Mucosa of rectum (tissue), 2 donors: ENCODE measurements around the gene GFER.

ENCODE experiments used
- H3K27ac ChIP-seq, 2 donors: one replicate each; pipeline ENCODE4 v1.7.0; 2013; ENCODE audit warnings: inconsistent platforms in 2 of 2, low read depth in 2 of 2, low read length in 2 of 2
- H3K27me3 ChIP-seq, 2 donors: one replicate each; pipeline ENCODE4 v1.7.0; 2013; ENCODE audit warnings: low read length in 2 of 2; ENCODE audit not compliant: control insufficient read depth in 2 of 2, insufficient read depth in 2 of 2
- H3K36me3 ChIP-seq, 2 donors: one replicate each; pipeline ENCODE4 v1.7.0; 2013; ENCODE audit warnings: low read length in 2 of 2; ENCODE audit not compliant: control insufficient read depth in 2 of 2, insufficient read depth in 2 of 2
- H3K4me1 ChIP-seq, 2 donors: one replicate each; pipeline ENCODE4 v1.7.0; 2013; ENCODE audit warnings: low read length in 2 of 2, mild to moderate bottlenecking in 1 of 2; ENCODE audit not compliant: control insufficient read depth in 2 of 2, insufficient read depth in 2 of 2
- H3K4me3 ChIP-seq, 2 donors: one replicate each; pipeline ENCODE4 v1.7.0; 2013; ENCODE audit warnings: low read length in 2 of 2
- H3K9ac ChIP-seq, 2 donors: one replicate each; pipeline ENCODE4 v1.7.0; 2013; ENCODE audit warnings: low read length in 2 of 2, low read depth in 1 of 2, mild to moderate bottlenecking in 1 of 2
- H3K9me3 ChIP-seq, 2 donors: one replicate each; pipeline ENCODE4 v1.7.0; 2013; ENCODE audit warnings: low read length in 2 of 2; ENCODE audit not compliant: control insufficient read depth in 2 of 2
- donor health status: healthy.
- donor health status: Normal muscosa, but diverticular disease.

The GFER gene

DNA sequence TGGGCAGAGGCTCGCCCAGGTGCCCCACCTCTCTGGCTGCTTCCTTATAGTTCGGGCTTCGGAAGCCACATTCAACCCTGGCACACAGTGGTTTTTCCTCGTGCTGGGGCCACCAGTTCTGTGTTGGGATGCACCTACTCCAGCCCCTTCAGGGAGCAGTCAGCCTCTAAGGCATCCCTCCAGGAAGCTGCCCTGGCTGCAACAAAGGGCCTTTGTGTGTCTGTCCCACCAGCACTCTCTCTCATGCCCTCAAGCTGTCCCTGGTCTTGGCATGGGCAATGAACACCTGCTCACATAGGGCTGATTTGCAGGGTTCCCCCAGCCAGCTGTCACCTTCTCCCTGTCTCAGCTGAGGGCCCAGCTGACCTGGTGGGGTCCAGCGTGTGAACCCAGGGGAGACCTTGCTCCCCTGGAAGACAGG, 2.0 kb upstream of the GFER start:
- Histone ChIP-seq H3K4me1 (peaks cover 58 to 72% of the 10 kb centered on the region in 2 donors), H3K27ac (peak overlapping the region; percentile 96 to 98), H3K27me3 (peaks cover 0 to 14% of the 10 kb centered on the region in 2 donors), H3K9ac (peak overlapping the region; percentile 15 to 86), H3K9me3 (no peaks in the 10 kb centered on the region), H3K4me3 (peak overlapping the region; percentile 29 to 57), H3K36me3 (peaks cover 24% of the 10 kb centered on the region in 2 donors)

DNA sequence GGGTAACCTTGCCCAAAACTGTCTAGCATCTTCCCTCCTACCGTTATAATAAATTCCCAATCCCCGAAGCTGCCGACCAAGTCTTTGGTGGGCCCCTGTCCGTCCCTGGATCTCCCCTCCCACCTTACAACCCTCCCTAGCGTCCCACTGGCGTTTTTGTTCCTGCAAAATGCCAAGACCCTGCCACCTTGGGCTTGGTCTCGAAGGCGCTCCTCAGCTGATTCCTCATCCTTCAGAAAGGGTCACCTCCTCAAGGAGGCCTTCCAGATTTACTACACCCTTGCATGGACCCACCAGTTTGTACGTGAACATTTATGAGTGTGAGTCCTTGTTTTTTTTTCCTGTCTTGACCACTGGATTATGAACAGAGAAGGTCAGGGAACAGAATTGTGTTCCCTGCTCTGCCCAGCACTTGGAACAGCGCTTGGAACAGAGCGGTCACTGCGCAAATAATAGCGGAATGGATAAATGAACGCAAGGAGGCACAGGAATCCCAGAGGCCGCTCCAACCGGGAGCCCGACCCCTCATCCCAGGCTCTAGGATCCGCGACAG, 926 bp upstream of the GFER start:
- Histone ChIP-seq H3K9me3 (no peaks in the 10 kb centered on the region), H3K4me1 (peaks cover 57 to 72% of the 10 kb centered on the region in 2 donors), H3K36me3 (peaks cover 18 to 19% of the 10 kb centered on the region in 2 donors), H3K27ac (peak overlapping the region; percentile 96 to 98), H3K9ac (peak overlapping the region; percentile 72 to 86), H3K4me3 (peak overlapping the region; percentile 68 to 76), H3K27me3 (peaks cover 0 to 14% of the 10 kb centered on the region in 2 donors)

DNA sequence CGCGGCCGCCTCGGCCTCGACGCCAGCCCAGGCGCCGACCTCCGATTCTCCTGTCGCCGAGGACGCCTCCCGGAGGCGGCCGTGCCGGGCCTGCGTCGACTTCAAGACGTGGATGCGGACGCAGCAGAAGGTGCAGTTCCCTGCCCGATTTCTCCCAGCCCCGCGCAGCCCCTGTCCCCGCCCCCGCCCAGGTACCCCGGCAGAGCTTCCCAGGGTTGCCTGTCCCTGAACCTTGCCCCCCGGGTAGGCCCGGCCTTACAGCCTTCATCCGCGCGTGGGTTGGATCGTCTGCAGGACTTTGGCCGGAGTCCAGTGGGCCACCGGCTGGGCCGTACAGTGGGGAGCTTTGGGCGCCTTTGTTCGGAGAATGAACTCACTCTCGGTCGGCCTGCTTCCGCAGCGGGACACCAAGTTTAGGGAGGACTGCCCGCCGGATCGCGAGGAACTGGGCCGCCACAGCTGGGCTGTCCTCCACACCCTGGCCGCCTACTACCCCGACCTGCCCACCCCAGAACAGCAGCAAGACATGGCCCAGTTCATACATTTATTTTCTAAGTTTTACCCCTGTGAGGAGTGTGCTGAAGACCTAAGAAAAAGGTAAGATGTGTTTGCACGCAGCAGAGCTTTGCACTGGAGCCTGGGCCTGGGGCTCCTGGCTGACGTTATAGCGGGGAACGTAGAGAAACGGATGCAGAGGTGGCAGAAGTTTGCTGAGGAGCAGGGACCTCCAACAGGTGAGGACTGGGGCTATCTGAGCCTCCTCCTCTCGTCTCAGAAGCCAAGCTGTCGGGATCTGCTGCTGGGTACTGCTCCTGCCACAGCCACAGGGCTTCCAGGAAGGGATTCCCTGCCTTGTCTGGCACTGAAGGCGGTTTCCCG, 593 bp downstream of the GFER start:
- Histone ChIP-seq H3K4me1 (peaks cover 56 to 69% of the 10 kb centered on the region in 2 donors), H3K27ac (peak overlapping the region; percentile 96 to 98), H3K4me3 (peak overlapping the region; percentile 68 to 76), H3K27me3 (peaks cover 10 to 26% of the 10 kb centered on the region in 2 donors), H3K9ac (peak overlapping the region; percentile 79 to 86), H3K9me3 (no peaks in the 10 kb centered on the region), H3K36me3 (peaks cover 14 to 16% of the 10 kb centered on the region in 2 donors)

DNA sequence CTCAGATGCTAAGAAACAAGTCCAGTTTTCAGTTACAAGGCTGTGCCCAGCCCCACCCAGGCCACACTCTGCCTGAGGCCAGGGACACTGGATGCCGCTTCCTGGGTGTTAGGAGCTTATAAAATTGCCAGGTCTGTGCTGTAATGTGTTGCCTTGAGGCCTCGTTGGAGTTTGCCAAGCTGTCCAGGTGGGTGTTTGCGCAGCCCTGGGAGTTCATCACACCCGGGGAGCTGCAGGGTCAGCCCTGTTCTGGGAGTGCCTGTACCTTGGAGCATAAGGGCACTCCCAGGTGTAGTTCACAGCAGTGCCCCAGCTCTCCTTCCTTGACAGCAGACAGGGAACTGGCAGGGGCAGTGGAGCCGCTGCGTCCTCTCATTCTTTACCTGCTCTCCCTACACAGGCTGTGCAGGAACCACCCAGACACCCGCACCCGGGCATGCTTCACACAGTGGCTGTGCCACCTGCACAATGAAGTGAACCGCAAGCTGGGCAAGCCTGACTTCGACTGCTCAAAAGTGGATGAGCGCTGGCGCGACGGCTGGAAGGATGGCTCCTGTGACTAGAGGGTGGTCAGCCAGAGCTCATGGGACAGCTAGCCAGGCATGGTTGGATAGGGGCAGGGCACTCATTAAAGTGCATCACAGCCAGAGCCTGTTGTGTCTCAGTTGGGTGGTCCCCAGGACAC, 1.6 kb downstream of the GFER start:
- Histone ChIP-seq H3K36me3 (peaks cover 14 to 16% of the 10 kb centered on the region in 2 donors), H3K9me3 (no peaks in the 10 kb centered on the region), H3K27me3 (peaks cover 14 to 27% of the 10 kb centered on the region in 2 donors), H3K4me1 (peaks cover 53 to 62% of the 10 kb centered on the region in 2 donors), H3K27ac (peak overlapping the region; percentile 96 to 98), H3K9ac (peak overlapping the region; percentile 79 to 86), H3K4me3 (peak overlapping the region; percentile 68 to 76)

DNA sequence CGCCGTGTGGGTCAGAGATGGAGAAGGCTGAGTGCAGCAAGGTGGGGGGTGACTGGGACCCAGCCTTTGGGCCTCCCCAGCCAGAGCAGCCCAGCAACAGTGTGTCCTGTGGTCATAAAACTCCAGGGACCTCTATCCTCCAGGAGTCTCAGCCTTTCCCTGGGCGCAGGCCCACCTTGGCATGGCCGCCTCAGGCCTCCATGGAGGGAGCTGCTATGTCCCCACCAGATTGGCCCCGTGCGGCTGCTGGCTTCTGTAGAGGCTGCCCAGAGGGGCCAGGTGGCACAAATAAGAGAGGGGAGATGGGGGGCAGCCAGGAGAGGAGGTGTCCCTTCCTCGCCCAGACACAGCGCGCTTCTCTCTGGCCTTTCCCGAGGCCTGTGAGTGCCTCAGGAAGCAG, 3.2 kb downstream of the GFER start:
- Histone ChIP-seq H3K36me3 (peaks cover 14 to 16% of the 10 kb centered on the region in 2 donors), H3K9me3 (no peaks in the 10 kb centered on the region), H3K27ac (no peak overlapping the region), H3K27me3 (peaks cover 20% of the 10 kb centered on the region in 2 donors), H3K9ac (no peak overlapping the region), H3K4me3 (no peak overlapping the region), H3K4me1 (peaks cover 52 to 59% of the 10 kb centered on the region in 2 donors)

DNA sequence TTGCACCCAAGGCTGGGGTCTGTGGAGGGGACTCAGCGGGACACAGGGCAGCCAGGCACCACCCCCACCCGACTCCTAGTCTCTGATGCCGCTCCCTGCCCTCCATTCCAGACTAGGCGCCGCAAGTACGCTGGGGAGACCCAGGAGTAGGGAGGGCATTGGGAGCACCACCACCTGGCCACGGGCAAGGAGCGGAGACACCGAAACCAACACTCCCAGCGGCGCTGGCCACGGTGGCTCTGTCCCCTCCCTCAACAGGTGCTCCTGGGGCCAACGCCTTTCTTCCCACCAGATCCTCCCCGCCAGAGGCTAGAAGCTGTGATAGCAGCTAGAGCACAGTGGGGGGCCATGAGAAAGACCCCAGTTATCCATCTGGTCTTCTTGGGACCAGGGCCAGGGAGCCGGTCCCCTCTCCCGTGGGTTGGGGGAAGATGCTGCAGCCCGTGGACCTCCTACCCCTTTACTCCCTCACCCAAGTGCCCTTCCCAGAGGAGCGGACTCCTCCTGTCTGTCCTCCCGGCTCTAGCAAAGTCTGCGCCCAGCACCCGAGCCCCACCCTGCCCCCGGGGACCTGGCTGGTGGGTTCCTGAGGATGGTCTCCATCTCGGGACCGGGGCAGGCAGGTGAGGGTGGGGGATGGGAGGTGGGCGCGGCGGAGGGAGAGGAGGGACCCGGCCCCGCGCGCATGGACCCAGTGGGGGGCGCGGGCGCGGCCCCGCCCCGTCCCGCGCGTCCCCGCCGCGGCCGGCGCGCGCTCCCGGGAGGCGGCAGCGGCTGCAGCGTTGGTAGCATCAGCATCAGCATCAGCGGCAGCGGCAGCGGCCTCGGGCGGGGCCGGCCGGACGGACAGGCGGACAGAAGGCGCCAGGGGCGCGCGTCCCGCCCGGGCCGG, 5.5 kb downstream of the GFER start, which contains the start of gene SYNGR3:
SYNGR3 (plus strand) TSS at position 762 of the 892 bp plus-strand sequence. CDS start 133 bp downstream, outside the sequence.
- Histone ChIP-seq H3K27me3 (peaks cover 20% of the 10 kb centered on the region in 2 donors), H3K9me3 (no peaks in the 10 kb centered on the region), H3K27ac (peak within 1 kb of the TSS; percentile 4 to 32), H3K4me3 (peak within 1 kb of the TSS; percentile 45 to 61), H3K9ac (peak within 1 kb of the TSS; percentile 47 to 75), H3K36me3 (peaks cover 14 to 16% of the 10 kb centered on the region in 2 donors), H3K4me1 (peaks cover 37 to 45% of the 10 kb centered on the region in 2 donors)

DNA sequence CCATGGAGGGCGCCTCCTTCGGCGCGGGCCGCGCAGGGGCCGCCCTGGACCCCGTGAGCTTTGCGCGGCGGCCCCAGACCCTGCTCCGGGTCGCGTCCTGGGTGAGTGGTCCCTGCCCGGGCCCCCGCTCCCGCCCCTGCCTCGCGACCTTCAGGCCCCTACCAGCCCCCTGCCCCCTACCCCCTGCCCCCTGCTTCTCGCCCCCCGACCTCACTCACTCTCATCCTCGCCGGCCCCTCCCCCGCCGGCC, 6.0 kb downstream of the GFER start:
- peaks cover 14 to 16% of the 10 kb centered on the region in 2 donors for H3K36me3 ChIP-seq
- H3K9ac ChIP-seq = peak overlapping the region in 1 of 2 donors; percentile 75
- peaks cover 20% of the 10 kb centered on the region in 2 donors for H3K27me3 ChIP-seq
- no peak overlapping the region for H3K4me3 ChIP-seq
- no peaks in the 10 kb centered on the region for H3K9me3 ChIP-seq
- no peak overlapping the region for H3K27ac ChIP-seq
- H3K4me1 ChIP-seq = peaks cover 33 to 40% of the 10 kb centered on the region in 2 donors

DNA sequence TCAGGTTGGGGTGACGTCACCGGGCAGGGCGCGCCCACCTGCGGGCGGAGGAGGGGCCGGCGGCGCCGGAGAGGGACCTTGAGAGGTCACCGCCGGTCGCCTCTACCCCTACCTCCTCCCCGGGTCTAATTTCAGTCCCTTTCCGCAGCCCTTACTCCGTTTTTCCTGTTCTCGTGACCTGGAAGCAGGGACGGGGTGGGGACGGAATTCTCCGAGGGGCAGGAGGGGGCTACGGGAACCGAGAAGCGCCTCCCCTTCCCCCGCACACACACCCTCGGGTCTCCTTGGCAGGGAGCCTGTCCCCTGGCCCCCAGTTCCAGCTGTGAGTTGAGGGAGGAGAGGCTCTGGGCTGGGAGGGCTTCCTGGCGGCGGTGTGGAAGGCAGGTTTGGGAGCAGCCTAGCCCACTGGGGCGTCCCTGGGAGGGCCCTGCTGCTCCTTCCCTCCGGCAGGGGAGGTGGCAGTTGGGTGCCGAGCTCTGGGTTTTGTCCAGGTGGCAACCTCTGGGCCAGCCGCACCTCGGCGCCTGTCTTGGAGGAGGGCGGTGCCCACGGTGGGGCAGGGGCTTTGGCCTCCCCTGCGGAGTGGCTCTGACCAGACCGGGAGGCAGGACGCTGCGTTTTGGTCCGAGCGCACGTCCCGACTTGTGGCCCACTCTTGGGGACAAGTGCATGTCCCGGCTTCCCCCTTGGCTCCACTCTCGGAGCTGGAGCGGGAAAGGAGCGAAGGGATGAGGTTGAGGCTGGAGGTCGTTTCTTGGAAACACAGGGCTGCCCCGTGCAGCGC, 6.5 kb downstream of the GFER start:
- no peaks in the 10 kb centered on the region for H3K9me3 ChIP-seq
- peak overlapping the region; percentile 4 to 32 for H3K27ac ChIP-seq
- peaks cover 20% of the 10 kb centered on the region in 2 donors for H3K27me3 ChIP-seq
- peaks cover 27 to 35% of the 10 kb centered on the region in 2 donors for H3K4me1 ChIP-seq
- peaks cover 14 to 16% of the 10 kb centered on the region in 2 donors for H3K36me3 ChIP-seq
- peak overlapping the region; percentile 47 to 75 for H3K9ac ChIP-seq
- H3K4me3 ChIP-seq = peak overlapping the region; percentile 45 to 61

DNA sequence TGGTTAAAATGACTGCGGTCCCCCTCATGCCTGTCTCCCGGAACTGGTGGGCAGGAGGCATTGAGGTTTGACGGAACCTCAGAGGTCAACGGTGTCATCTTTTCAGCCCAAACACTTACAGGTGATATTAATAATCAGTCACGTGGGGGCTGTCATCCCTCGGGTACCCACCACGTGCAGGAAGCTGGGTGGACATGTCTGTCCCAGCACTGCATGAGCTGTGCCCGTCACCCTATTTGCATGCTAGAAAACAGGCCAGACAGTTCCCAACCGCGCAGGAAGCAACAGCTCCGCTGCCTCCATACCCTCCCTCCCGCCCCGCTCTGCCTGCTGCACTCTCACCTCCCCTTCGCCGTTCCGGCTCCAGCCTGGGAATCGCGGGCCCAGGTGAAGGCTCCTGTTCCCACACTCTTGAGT, 7.2 kb downstream of the GFER start:
- Histone ChIP-seq H3K36me3 (peaks cover 10 to 12% of the 10 kb centered on the region in 2 donors), H3K4me1 (peaks cover 21 to 29% of the 10 kb centered on the region in 2 donors), H3K4me3 (peak overlapping the region; percentile 59 to 61), H3K9ac (peak overlapping the region; percentile 47 to 75), H3K27me3 (peaks cover 20% of the 10 kb centered on the region in 2 donors), H3K9me3 (no peaks in the 10 kb centered on the region), H3K27ac (peak overlapping the region; percentile 66 to 80)
